Breast epithelium (tissue), 3 donors: ENCODE results near the gene GANAB.
"Not testable (repeated sequence)": the region's sequence is repeated elsewhere in the genome, so short reads cannot be mapped to it uniquely, and the experiment has no call there.

Source experiments
- CTCF ChIP-seq, 3 donors: fragments of 450-650 bp; IDR thresholded peaks; one replicate each; pipeline ENCODE4 v1.5.1; 2016 to 2017; ENCODE audit warnings: antibody characterized with exemption in 3 of 3, mild to moderate bottlenecking in 3 of 3, moderate library complexity in 3 of 3
- POLR2AphosphoS5 ChIP-seq, 3 donors: sonication (generic); formaldehyde crosslinking; IDR thresholded peaks; one replicate each; pipeline ENCODE4 v1.6.1; 2017; ENCODE audit warnings: antibody characterized with exemption in 3 of 3

GRCh38 chr11:62585356-62585755 is 61.1 kb downstream of the GANAB start:
- TF ChIP-seq CTCF, POLR2AphosphoS5 (IDR thresholded peaks at IDR 0.05): not testable (repeated sequence)
